Measurements from ENCODE around the gene P2RX5.
"Not testable (repeated sequence)": the region's sequence is repeated elsewhere in the genome, so short reads cannot be mapped to it uniquely, and the experiment has no call there.

P2RX5 gene

GRCh38 chr17:3712811-3713463 is 17.0 kb upstream of the P2RX5 start:
- no peak for DNase-seq

GRCh38 chr17:3710951-3711383 is 15.0 kb upstream of the P2RX5 start:
- DNase-seq, result peak; percentile 91

- DNase-seq, result no peak
Observed at GRCh38 chr17:3708366-3708765, 12.4 kb upstream of the P2RX5 start.

- not testable (repeated sequence) for DNase-seq
Observed at GRCh38 chr17:3705718-3705984, 9.7 kb upstream of the P2RX5 start.

- no peak for DNase-seq
Observed at GRCh38 chr17:3704931-3705717, 9.2 kb upstream of the P2RX5 start.

- not testable (repeated sequence) for DNase-seq
Observed at GRCh38 chr17:3702041-3702539, 6.1 kb upstream of the P2RX5 start.

GRCh38 chr17:3699951-3700350 is 4.0 kb upstream of the P2RX5 start:
- no peak for DNase-seq

- DNase-seq, result no peak
Observed at GRCh38 chr17:3698139-3698538, 2.2 kb upstream of the P2RX5 start.

- no peak for DNase-seq
Observed at GRCh38 chr17:3697103-3697476, 1.1 kb upstream of the P2RX5 start.

- DNase-seq, result no peak
Observed at GRCh38 chr17:3695129-3695722, 729 bp downstream of the P2RX5 start.

GRCh38 chr17:3693829-3694231 is 2.1 kb downstream of the P2RX5 start:
- DNase-seq, result no peak

- no peak for DNase-seq
Observed at GRCh38 chr17:3693141-3693540, 2.8 kb downstream of the P2RX5 start.

- DNase-seq, result no peak
Observed at GRCh38 chr17:3692346-3692745, 3.6 kb downstream of the P2RX5 start.

GRCh38 chr17:3691617-3692067 is 4.3 kb downstream of the P2RX5 start:
- DNase-seq, result no peak

- no peak for DNase-seq
Observed at GRCh38 chr17:3690094-3690715, 5.8 kb downstream of the P2RX5 start.

GRCh38 chr17:3689262-3690093 is 6.5 kb downstream of the P2RX5 start:
- DNase-seq, result no peak

GRCh38 chr17:3688852-3689261 is 7.1 kb downstream of the P2RX5 start:
- no peak for DNase-seq

GRCh38 chr17:3688027-3688553 is 7.9 kb downstream of the P2RX5 start:
- no peak for DNase-seq

- no peak for DNase-seq
Observed at GRCh38 chr17:3685174-3685573, 10.8 kb downstream of the P2RX5 start.

GRCh38 chr17:3683054-3683511 is 12.9 kb downstream of the P2RX5 start:
- DNase-seq, result peak; percentile 48

GRCh38 chr17:3682033-3682432 is 13.9 kb downstream of the P2RX5 start:
- DNase-seq, result no peak

GRCh38 chr17:3681565-3681964 is 14.4 kb downstream of the P2RX5 start:
- no peak for DNase-seq

Data from central memory CD4-positive, alpha-beta T cell (primary cell).